CD4-positive, alpha-beta memory T cell (primary cell): ENCODE results near the gene PTGES2. TPM values are rescaled to one million over a fixed set of nuclear protein-coding genes. Genes with fewer than 3 reads are reported as not detected.

Source experiments
- CTCF ChIA-PET: fragments of 350-600 bp; sonication (Branson Sonifier 250); formaldehyde crosslinking; loops from one replicate; lab custom pipeline; 2021; ENCODE audit warnings: inconsistent platforms; ENCODE audit not compliant: partially characterized antibody; lab: Charles Lee
- POLR2A ChIA-PET: fragments of 350-600 bp; sonication (Branson Sonifier 250); formaldehyde crosslinking; loops from one replicate; lab custom pipeline; 2021; ENCODE audit not compliant: partially characterized antibody; lab: Charles Lee
- DNase-seq, 5 donors: peaks; one replicate each; pipeline versions ENCODE4 v3.0.0 to v3.0.0-alpha.2; 2020 to 2022; ENCODE audit warnings: mixed read lengths in 1 of 5
- H3K27ac ChIP-seq: one replicate; pipeline ENCODE4 v1.7.0; 2013; ENCODE audit warnings: low read depth, low read length
- H3K27me3 ChIP-seq: 2 replicates; pipeline ENCODE4 v1.7.0; 2013; ENCODE audit warnings: mild to moderate bottlenecking, low read length, moderate library complexity; ENCODE audit not compliant: insufficient read depth
- H3K36me3 ChIP-seq: 2 replicates; pipeline ENCODE4 v1.7.0; 2013; ENCODE audit warnings: mild to moderate bottlenecking, low read length, moderate library complexity; ENCODE audit not compliant: insufficient read depth
- H3K4me1 ChIP-seq: 2 replicates; pipeline ENCODE4 v1.7.0; 2013; ENCODE audit warnings: mild to moderate bottlenecking, low read length, moderate library complexity; ENCODE audit not compliant: insufficient read depth
- H3K4me3 ChIP-seq, 2 donors: one replicate each; pipeline ENCODE4 v1.7.0; 2013; ENCODE audit warnings: low read length in 2 of 2, mild to moderate bottlenecking in 1 of 2
- H3K9me3 ChIP-seq, 2 donors: one replicate each; pipeline ENCODE4 v1.7.0; 2013; ENCODE audit warnings: low read length in 2 of 2, control low read depth in 1 of 2; ENCODE audit not compliant: control insufficient read depth in 1 of 2
- H3K27ac Mint-ChIP-seq, 7 donors: one replicate each; pipeline ENCODE4 v1.8.0; 2020 to 2021; ENCODE audit warnings: mixed read lengths in 7 of 7, mild to moderate bottlenecking in 6 of 7, inconsistent platforms in 3 of 7, moderate library complexity in 3 of 7
- H3K27me3 Mint-ChIP-seq, 2 donors: one replicate each; pipeline ENCODE4 v1.8.0; 2020 to 2021; ENCODE audit warnings: mixed read lengths in 2 of 2
- H3K36me3 Mint-ChIP-seq, 2 donors: one replicate each; pipeline ENCODE4 v1.8.0; 2020 to 2021; ENCODE audit warnings: mixed read lengths in 2 of 2, inconsistent platforms in 1 of 2, mild to moderate bottlenecking in 1 of 2
- H3K4me1 Mint-ChIP-seq, 4 donors: one replicate each; pipeline ENCODE4 v1.8.0; 2020 to 2021; ENCODE audit warnings: mixed read lengths in 4 of 4, mild to moderate bottlenecking in 1 of 4
- H3K4me3 Mint-ChIP-seq, 8 donors: one replicate each; pipeline ENCODE4 v1.8.0; 2020 to 2021; ENCODE audit warnings: mixed read lengths in 8 of 8, mild to moderate bottlenecking in 7 of 8, moderate library complexity in 6 of 8, inconsistent platforms in 3 of 8
- H3K9me3 Mint-ChIP-seq, 8 donors: one replicate each; pipeline ENCODE4 v1.8.0; 2020 to 2021; ENCODE audit warnings: mixed read lengths in 8 of 8, mild to moderate bottlenecking in 5 of 8, inconsistent platforms in 3 of 8, moderate library complexity in 1 of 8
- intact Hi-C: fragments of 100-400 bp; cut with micrococcal nuclease; formaldehyde crosslinking; loops from one replicate; pipeline ENCODE4 v1.15.1; 2023
- polyA plus RNA-seq, 2 donors: library from polyadenylated mRNA; unstranded; fragments of 300-500 nt; fragmentation: Illumina TruSeq; gene quantifications; one replicate each; pipeline ENCODE4 v1.2.3, GENCODE V29; 2021
- total RNA-seq, 2 experiments: library from RNA; stranded (reverse); gene quantifications; one replicate each; pipeline ENCODE4 v1.2.3, GENCODE V29; 2021

The PTGES2 gene
- total and polyA plus RNA-seq, 4 experiments from 2014 or later = 47.5 to 57.9 (median 50.3) TPM

DNA sequence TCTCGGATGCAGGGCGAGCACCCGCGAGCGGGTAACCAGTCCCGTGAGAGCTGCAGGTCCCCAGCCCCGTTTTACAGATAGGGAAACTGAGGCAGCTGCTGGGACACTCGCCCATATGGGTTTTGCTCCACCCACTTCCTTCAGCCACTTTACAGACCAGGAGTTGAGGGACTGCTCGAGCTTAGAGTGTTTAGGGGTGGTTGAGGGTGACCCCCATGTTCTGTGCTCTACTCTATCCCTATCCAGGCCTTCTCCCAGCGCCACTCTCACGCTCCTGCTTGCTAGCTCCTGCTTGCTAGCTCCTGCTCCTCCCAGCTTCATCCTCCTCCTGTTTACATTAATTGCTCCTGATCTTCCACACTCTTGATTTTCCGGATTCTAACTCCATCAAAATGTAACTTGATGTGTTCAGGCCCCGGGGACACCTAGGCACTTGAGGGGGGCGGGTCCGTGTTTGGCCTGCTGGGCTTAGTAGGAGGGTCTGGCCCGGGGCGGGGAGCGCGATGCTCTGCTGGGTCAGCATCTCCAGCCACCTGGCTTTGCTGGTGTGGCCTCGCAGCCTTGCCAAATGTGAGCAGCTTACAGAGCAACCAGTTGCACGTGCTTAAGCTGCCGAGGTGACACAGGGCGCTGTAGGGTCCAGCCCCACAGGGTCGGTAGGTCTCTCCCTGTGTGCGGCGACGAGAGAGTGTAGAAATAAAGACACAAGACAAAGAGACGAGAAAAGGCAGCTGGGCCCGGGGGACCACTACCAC, 1.5 kb upstream of the PTGES2 start:
- H3K27me3 ChIP-seq = no peaks in the 10 kb centered on the region
- peak in 1 of 5 donors; percentile 11 for DNase-seq
- Mint-ChIP-seq H3K9me3 (peaks cover 0 to 2% (median 0%) of the 10 kb centered on the region in 8 donors), H3K4me3 (peak overlapping the region; percentile 96 to 100 (median 99)), H3K36me3 (peaks cover 0 to 15% of the 10 kb centered on the region in 2 donors), H3K4me1 (peaks cover 24 to 46% (median 33%) of the 10 kb centered on the region in 4 donors), H3K27ac (peak overlapping the region; percentile 74 to 100 (median 95)), H3K27me3 (peaks cover 0 to 2% of the 10 kb centered on the region in 2 donors)
- intact Hi-C loops = loop anchor here (1.0 to 10.0 kb wide), 7 partner anchors 12 to 394 kb away; partner anchors contain the start of genes BBLN, CIZ1, COQ4 and NAIF1
- POLR2A ChIA-PET = interaction anchor here (0.6 to 2.5 kb wide), 12 partner anchors 9 to 521 kb away, joined by 3 to 21 read pairs (median 6); partner anchors contain the start of genes BBLN, GOLGA2, NAIF1 and SLC25A25
- peaks cover 6% of the 10 kb centered on the region for H3K36me3 ChIP-seq
- H3K4me3 ChIP-seq = peak overlapping the region; percentile 86 to 95
- H3K27ac ChIP-seq = peak overlapping the region; percentile 81
- peaks cover 37% of the 10 kb centered on the region for H3K4me1 ChIP-seq
- CTCF ChIA-PET = interaction anchor here (0.6 to 2.2 kb wide), 9 partner anchors 11 to 666 kb away, joined by 3 to 10 read pairs (median 6); no protein-coding TSS in a partner anchor
- no peaks in the 10 kb centered on the region for H3K9me3 ChIP-seq

DNA sequence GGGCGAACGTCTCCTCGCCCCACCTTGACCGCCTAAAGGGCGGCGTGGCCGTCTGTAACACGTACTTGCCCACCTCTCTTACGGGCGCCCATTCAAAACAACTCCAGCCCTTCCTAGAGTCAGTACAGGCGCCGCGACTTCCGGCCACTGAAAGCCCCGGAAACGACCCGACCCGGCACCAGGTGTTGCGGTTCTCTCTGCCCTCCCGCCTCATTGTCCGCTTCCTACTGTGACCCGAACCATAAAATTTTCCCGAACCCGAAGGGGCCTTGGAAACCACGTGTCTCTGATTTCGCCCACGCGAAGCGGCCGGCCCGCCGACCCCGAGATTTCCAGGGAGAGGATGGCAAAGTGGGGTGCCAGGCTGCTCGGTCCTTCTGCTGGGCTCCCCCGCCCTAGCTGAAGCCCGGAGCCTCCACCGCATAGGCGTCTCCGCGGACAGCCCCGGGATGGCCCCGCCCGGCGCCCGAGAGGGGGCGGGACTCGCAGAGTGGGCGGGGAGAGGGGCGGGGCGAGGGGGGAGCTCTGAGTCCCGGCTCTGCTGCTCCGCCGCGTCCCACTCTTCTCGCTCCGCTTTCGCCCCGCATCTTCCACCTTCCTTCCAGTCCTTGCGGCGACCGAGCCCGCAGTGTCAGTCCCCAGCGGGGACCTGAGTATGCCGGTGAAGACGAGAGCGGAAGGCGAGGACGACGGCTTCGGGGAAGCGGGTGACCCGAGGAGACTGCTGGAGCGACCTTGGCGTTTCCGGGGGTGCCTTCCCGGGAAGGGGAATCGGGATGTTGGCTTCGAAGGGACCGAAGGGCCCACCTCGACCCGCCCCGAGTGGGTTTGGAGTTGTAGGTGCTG, 684 bp upstream of the PTGES2 start:
- Mint-ChIP-seq H3K27me3 (peaks cover 0 to 2% of the 10 kb centered on the region in 2 donors), H3K9me3 (peaks cover 0 to 2% (median 0%) of the 10 kb centered on the region in 8 donors), H3K27ac (peak overlapping the region; percentile 98 to 100 (median 99)), H3K36me3 (peaks cover 0 to 20% of the 10 kb centered on the region in 2 donors), H3K4me1 (peaks cover 24 to 46% (median 33%) of the 10 kb centered on the region in 4 donors), H3K4me3 (peak overlapping the region; percentile 96 to 100 (median 99))
- Histone ChIP-seq H3K36me3 (peaks cover 12% of the 10 kb centered on the region), H3K27me3 (no peaks in the 10 kb centered on the region), H3K4me3 (peak overlapping the region; percentile 86 to 95), H3K9me3 (no peaks in the 10 kb centered on the region), H3K27ac (peak overlapping the region; percentile 81), H3K4me1 (peaks cover 37% of the 10 kb centered on the region)
- CTCF ChIA-PET = interaction anchor here (0.6 to 2.2 kb wide), 8 partner anchors 10 to 665 kb away, joined by 3 to 10 read pairs (median 6); no protein-coding TSS in a partner anchor
- intact Hi-C loops = loop anchor here (1.0 to 10.0 kb wide), 7 partner anchors 11 to 393 kb away; partner anchors contain the start of genes BBLN, CIZ1, COQ4 and NAIF1
- peak; percentile 90 to 94 (median 93) for DNase-seq
- POLR2A ChIA-PET = interaction anchor here (0.6 to 2.5 kb wide), 15 partner anchors 8 to 520 kb away, joined by 3 to 21 read pairs (median 5); partner anchors contain the start of genes BBLN, GOLGA2, NAIF1 and SLC25A25

DNA sequence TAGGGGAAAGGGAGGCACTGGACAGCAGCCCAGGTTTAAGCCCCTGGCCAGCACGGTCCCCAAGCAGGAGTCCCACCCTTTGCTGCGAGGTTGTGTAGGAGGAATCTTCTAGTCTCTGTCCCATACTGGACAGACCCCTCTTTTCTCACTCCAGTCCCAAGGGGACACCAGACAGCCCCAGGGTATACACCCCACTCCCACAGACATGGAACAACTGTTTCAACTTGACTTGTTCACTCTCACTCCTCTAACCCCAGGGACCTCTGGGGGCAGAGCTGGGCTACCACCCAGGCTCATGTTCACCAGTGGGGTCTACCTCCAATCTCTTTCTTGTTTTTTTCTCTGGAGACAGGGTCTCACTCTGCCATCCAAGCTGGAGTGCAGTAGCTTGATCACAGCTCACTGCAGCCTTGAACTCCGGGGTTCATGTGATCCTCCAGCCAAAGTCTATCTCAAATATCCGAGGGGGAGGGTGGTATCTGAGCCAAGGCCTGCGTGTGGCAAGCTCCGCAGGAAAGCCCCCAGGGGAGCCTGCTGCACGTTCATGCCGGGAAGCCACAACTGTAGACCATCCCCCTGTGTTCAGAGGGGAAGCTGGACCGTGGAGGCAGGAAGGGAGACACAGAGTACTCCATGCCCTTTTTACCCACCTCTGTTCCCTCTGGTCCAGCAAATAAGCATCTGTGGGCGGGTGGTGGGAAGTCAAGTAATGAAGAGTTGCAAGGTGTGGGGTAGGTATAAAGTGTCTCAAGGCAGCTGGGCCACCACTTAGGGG, 1.8 kb downstream of the PTGES2 start:
- intact Hi-C loops = loop anchor here (10.0 kb wide), 1 partner anchor 391 kb away; the partner anchor contains the start of gene TOR2A
- peaks cover 0 to 2% (median 0%) of the 10 kb centered on the region in 8 donors for H3K9me3 Mint-ChIP-seq
- peak overlapping the region; percentile 64 to 85 (median 81) for H3K27ac Mint-ChIP-seq
- H3K4me3 ChIP-seq = no peak overlapping the region
- no peak for DNase-seq
- no peaks in the 10 kb centered on the region for H3K27me3 Mint-ChIP-seq
- H3K4me1 ChIP-seq = peaks cover 37% of the 10 kb centered on the region
- POLR2A ChIA-PET = interaction anchor here (1.4 to 1.7 kb wide), 2 partner anchors 9 to 34 kb away, joined by 4 to 7 read pairs; partner anchors contain the start of gene BBLN
- H3K36me3 Mint-ChIP-seq = peaks cover 0 to 32% of the 10 kb centered on the region in 2 donors
- CTCF ChIA-PET = interaction anchor here (0.5 to 2.2 kb wide), 6 partner anchors 9 to 136 kb away, joined by 3 to 15 read pairs (median 3); partner anchors contain the start of gene NAIF1
- H3K4me1 Mint-ChIP-seq = peaks cover 24 to 46% (median 33%) of the 10 kb centered on the region in 4 donors
- no peak overlapping the region for H3K27ac ChIP-seq
- H3K27me3 ChIP-seq = no peaks in the 10 kb centered on the region
- peaks cover 12% of the 10 kb centered on the region for H3K36me3 ChIP-seq
- H3K4me3 Mint-ChIP-seq = peak overlapping the region; percentile 83 to 99 (median 86)
- H3K9me3 ChIP-seq = no peaks in the 10 kb centered on the region

DNA sequence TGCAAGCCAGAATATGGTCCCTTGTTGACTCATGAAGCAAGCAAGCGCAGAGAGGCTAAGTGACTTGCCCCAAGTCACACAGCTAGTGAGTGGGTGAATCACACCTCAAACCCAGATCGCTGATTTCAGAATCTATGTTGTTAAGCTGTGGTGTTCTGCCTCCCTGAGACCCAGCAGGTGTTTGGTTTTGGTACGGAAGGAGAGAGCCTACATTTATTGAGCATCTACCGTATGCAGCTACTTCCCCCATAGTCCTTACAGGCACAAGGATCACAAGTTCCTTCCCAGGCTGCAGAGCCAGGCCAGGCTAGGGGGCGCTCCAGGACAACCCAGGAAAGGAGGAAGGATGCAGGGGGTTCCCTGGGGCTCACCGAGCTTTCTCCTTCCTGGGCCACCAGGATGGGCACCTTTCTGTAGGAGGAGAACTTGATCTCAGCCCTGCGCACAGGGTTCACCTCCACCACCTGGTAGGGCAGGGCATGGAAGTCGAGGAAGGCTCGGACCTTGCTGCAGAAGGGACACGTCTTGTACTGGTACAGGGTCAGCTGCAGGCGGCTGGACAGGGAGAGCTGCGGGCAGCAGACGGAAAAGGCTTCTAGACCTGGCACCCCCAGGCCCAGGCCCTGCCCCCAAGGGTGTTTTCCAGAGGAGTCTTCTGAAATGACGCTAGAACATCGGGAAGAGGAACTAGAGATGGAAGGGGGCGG, 2.5 kb downstream of the PTGES2 start:
- Mint-ChIP-seq H3K27me3 (no peaks in the 10 kb centered on the region), H3K4me3 (peak overlapping the region; percentile 26 to 87 (median 74)), H3K36me3 (peaks cover 0 to 32% of the 10 kb centered on the region in 2 donors), H3K9me3 (peaks cover 0 to 2% (median 0%) of the 10 kb centered on the region in 8 donors), H3K4me1 (peaks cover 24 to 43% (median 33%) of the 10 kb centered on the region in 4 donors), H3K27ac (peak overlapping the region; percentile 36 to 90 (median 57))
- Histone ChIP-seq H3K4me1 (peaks cover 37% of the 10 kb centered on the region), H3K4me3 (no peak overlapping the region), H3K9me3 (no peaks in the 10 kb centered on the region), H3K27ac (no peak overlapping the region), H3K36me3 (peaks cover 12% of the 10 kb centered on the region), H3K27me3 (no peaks in the 10 kb centered on the region)
- intact Hi-C loops = loop anchor here (10.0 kb wide), 1 partner anchor 390 kb away; the partner anchor contains the start of gene TOR2A
- CTCF ChIA-PET = interaction anchor here (0.5 to 2.2 kb wide), 10 partner anchors 8 to 183 kb away, joined by 3 to 15 read pairs (median 3); partner anchors contain the start of gene NAIF1
- no peak for DNase-seq
- POLR2A ChIA-PET = interaction anchor here (1.2 to 1.7 kb wide), 3 partner anchors 9 to 53 kb away, joined by 3 to 7 read pairs (median 4); partner anchors contain the start of gene BBLN

GRCh38 chr9:128124451-128124850, 3.1 kb downstream of the PTGES2 start:
- peaks cover 12% of the 10 kb centered on the region for H3K36me3 ChIP-seq
- no peak overlapping the region for H3K27ac ChIP-seq
- Mint-ChIP-seq H3K36me3 (peaks cover 0 to 30% of the 10 kb centered on the region in 2 donors), H3K4me1 (peaks cover 20 to 39% (median 30%) of the 10 kb centered on the region in 4 donors), H3K27ac (peak overlapping the region in 3 of 7 donors; percentile 50 to 85 (median 52)), H3K9me3 (peaks cover 0 to 2% (median 0%) of the 10 kb centered on the region in 8 donors), H3K4me3 (peak overlapping the region in 5 of 8 donors; percentile 17 to 87 (median 64)), H3K27me3 (no peaks in the 10 kb centered on the region)
- CTCF ChIA-PET = interaction anchor here (0.6 to 2.2 kb wide), 9 partner anchors 8 to 182 kb away, joined by 3 to 15 read pairs (median 3); partner anchors contain the start of gene NAIF1
- POLR2A ChIA-PET = interaction anchor here (1.2 to 1.7 kb wide), 2 partner anchors 8 to 52 kb away, joined by 3 to 7 read pairs; no protein-coding TSS in a partner anchor
- DNase-seq = no peak
- H3K4me1 ChIP-seq = peaks cover 33% of the 10 kb centered on the region
- no peaks in the 10 kb centered on the region for H3K27me3 ChIP-seq
- intact Hi-C loops = loop anchor here (10.0 kb wide), 1 partner anchor 390 kb away; the partner anchor contains the start of gene TOR2A
- no peak overlapping the region for H3K4me3 ChIP-seq
- H3K9me3 ChIP-seq = no peaks in the 10 kb centered on the region
